HG02798 (cell line): Measurements from ENCODE around the gene CCNDBP1.
A peak's percentile ranks its signal among the peaks of the same experiment; 100 is the strongest.
"Not testable (repeated sequence)": the region's sequence is repeated elsewhere in the genome, so short reads cannot be mapped to it uniquely, and the experiment has no call there.

Experiments used
- ATAC-seq: cut with Tn5 transposase; IDR thresholded peaks from one replicate; pipeline ENCODE4 v1.9.1; 2021; ENCODE audit warnings: mild to moderate bottlenecking; ENCODE audit not compliant: unreplicated experiment, poor library complexity

The CCNDBP1 gene, protein sequence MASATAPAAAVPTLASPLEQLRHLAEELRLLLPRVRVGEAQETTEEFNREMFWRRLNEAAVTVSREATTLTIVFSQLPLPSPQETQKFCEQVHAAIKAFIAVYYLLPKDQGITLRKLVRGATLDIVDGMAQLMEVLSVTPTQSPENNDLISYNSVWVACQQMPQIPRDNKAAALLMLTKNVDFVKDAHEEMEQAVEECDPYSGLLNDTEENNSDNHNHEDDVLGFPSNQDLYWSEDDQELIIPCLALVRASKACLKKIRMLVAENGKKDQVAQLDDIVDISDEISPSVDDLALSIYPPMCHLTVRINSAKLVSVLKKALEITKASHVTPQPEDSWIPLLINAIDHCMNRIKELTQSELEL

DNA sequence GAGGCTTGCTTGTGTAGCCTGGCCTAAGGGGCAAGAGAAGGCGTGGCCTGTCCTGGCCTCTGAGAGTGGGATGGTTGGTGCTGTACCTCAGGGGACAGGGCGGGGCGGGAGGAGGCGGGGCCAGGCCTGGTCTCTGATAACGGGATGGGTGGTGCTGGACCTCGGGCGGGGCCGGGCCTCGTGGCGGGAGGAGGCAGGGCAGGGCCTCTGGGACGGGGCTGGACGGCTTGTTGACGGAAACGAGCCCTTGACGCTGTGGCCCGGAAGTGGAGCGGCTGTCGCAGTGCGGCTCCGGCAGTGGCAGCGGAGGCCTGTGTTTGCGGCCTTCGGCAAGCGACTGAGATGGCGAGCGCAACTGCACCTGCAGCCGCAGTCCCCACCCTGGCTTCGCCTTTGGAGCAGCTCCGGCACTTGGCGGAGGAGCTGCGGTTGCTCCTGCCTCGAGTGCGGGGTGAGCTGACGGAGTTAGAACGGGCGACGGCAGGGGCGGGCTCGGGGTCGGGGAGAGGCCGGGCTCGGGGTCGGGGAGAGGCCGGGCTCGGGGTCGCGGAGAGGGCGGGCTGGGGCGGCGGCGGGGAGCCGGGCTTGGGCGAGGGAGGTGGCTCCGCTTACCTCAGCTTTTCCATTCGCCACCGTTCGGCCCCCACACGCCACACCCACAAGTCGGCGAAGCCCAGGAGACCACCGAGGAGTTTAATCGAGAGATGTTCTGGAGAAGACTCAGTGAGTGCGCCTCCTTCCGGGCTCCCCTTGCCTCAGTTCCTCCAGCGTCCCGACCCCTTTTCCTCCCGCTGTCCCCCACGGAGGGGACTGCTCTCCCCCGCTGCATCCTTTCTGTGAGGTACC is at the start of gene CCNDBP1:
TSS of gene CCNDBP1 (plus strand) at position 247 of the 846 bp plus-strand sequence. CDS start at position 343, 96 bp downstream.
- peak; percentile 96 for ATAC-seq

DNA sequence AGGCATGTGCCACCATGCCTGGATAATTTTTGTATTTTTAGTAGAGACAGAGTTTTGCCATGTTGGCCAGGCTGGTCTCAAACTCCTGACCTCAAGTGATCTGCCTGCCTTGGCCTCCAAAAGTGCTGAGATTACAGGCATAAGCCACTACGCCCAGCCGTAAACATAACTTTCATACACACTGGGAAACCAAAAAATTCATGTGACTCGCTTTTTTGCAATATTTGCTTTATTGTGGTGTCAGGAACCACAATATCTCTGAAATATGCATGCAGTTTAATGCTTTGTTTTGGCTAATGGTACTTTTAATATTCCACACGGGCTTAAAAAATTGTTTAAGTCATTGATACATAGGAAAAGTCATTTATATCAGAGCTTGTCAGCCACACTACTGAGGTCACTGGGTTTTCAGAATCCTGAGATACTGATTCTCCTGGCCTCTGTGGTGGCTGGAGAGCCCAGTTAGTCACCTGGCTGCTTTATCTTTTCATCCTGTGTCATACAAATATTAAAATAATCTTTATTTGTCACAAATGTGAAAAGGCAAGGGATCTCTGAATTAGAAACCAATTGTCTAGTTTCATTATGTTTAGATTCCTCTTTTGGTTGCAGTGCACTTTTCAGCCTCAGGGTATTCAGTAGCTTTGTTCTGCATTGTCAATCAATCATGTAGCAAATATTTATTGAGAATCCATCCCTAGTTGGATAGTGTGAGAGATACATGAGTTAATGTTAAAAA is 41.8 kb upstream of the CCNDBP1 start:
- ATAC-seq, result no peak

DNA sequence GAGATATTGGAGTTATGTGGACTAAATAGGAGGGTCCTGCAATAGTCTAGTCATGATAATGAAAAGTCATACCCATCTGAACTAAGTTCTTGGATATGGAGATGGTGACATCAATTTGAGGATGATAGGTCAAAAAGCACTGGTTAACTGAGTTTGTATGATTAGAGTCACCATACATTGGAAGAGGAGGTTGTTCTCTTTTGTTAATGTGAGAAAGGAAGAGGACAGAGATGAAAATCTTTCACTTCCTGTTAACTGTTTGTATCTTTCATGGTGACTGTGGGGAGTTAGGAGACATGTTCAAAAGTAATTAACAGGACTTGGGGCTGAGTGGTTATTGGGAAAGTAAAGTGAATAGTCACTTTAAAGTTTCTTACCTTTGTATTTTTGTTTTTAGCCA is 40.7 kb upstream of the CCNDBP1 start:
- no peak for ATAC-seq

DNA sequence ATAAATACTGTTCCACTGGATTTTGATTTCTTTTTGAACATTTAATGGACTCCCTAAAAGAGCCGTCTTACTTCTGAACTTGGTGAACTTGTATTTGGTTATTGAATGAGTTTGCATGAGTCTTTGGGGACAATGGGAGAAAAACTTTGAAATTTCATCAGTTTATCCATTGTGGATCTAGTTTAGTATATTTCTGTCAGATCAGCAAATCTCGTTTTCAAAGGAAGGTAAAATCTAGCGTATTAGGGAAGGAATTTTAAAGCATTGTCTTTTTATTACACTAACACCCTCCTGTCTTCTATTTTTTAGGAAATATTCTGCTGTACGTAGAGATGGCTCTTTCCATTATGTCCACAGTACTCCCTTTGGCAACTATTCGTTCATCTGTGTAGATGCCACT is 39.0 kb upstream of the CCNDBP1 start:
- no peak for ATAC-seq

DNA sequence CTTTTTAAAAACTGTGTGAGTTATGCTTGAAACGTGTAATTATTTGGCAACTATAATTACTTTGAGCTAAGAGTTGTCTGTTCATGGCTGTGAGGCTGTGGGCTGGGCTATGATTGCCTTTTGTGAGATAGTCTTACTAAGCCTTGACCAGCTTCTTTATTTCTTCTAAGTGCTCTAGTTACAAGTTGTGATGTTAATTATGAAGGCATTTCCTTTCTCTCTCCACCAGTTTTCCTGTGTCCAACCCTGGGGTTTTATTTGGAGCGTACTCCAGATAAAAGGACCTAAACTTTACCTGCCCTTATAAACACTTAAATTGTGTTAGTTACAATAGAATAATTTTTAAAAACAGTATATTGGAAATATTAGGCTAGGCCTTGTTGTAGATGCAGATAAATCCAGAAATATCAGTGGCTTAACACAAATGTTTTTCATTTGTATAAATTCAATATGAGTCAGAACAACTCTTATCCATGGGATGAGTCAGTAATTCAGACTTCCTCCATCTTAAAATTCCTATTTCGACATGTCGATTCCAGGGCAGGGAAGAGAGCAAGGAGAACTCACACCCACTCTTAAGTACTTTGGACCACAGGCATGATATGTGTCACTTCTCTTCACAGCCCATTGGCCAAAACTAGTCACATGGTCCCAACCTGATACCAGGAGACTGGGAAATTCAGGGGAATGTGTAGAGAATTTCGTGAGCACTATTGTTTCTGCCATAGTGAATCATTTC is 34.8 kb upstream of the CCNDBP1 start:
- no peak for ATAC-seq

DNA sequence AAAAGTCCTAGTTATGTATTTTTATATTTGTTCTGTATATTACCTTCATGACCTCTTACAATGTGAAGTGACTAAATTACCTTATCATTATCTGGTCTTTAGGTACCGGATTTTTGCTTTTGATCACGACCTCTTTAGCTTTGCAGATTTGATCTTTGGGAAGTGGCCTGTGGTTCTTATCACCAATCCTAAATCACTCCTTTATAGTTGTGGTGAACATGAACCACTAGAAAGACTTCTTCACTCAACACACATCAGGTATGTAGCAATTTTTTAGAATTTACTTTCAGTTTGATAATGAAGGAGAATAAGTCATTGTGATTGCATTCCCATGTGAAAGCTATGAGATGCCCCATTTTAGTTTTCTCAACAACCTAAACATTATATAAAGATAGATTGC is 33.5 kb upstream of the CCNDBP1 start:
- ATAC-seq, result no peak

DNA sequence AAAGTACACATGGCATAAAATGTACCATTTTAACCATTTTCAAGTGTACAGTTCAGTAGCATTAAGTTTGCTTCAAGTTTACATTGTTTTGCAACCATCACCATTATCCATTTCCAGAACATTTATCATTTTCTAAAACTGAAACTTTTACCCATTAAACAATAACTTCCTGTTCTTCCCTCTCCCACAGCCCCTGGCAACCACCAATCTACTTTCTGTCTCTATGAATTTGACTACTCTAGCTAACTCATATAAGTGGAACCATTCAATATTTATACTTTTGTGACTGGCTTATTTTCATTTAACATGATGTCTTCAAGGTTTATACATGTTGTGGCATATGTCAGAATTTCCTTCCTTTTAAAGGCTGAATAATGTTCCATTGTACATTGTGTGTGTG is 31.9 kb upstream of the CCNDBP1 start:
- ATAC-seq, result no peak

DNA sequence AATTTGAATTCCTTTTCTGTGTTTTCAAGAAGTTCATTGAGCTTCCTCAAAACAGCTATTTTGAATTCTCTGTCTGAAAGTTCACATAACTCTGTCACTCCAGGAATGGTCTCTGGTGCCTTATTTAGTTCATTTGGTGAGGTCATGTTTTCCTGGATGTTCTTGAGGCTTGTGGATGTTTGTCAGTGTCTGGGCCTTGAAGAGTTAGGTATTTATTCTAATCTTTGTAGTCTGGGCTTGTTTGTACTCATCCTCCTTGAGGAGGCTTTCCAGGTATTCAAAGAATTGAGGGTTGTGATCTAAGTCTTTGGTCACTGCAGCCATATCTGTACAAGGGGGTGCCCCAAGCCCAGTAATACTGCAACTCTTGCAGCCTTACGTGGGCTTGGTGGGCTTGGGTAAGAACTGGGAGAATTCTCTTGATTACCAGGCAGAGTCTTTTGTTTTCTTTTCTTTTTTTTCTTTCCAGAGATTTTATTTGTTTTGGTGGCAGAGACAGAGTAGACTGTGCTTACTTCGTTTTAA is 19.3 kb upstream of the CCNDBP1 start:
- ATAC-seq, result no peak

DNA sequence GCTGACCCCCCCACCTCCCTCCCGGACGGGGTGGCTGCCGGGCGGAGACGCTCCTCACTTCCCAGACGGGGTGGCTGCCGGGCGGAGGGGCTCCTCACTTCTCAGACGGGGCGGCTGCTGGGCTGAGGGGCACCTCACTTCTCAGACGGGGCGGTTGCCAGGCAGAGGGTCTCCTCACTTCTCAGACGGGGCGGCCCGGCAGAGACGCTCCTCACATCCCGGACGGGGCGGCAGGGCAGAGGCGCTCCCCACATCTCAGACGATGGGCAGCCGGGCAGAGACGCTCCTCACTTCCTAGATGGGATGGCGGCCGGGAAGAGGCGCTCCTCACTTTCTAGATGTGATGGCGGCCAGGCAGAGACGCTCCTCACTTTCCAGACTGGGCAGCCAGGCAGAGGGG is 17.9 kb upstream of the CCNDBP1 start:
- ATAC-seq, result not testable (repeated sequence)

DNA sequence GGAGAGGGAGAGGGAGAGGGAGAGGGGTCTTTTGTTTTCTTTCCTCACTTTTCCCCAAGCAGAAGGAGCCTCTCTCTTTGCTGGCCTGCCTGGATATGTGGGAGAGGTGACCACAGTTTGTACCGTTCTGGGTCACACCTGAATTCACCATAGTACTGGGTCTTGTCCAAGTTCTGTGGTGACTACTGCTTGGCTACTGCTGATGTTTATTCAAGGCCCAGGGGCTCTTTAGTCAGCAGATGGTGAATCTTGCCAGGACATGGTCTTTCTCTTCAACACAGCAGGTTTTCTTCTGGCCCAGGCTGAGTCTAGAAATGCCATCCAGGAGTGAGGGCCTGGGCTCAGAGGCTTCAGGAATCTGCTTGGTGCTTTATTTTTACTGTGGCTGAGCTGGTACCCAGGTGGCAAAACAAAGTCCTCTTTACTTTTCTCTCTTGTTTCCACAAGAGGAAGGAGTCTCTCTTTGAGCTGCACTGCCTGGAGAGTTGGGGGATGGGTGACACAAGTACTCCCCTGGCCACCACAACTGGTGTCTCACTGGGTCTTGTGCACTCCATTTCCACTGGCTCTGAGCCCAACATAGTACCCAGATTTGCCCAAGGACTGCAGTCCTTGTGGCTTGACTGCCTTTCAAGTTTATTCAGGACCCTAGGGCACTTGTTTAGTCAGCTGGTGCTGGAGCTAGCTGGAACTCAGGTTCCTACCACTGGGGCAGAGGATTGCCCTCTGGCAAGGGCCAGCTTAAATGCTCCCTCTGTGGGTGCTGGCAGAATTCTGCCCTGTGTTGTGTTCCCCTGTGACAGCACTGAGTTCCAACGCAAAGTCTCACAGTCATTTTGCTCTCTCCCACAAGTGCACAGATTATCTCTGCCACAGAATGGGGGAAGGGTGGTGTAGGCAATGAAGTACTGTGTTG is 16.8 kb upstream of the CCNDBP1 start:
- no peak for ATAC-seq

DNA sequence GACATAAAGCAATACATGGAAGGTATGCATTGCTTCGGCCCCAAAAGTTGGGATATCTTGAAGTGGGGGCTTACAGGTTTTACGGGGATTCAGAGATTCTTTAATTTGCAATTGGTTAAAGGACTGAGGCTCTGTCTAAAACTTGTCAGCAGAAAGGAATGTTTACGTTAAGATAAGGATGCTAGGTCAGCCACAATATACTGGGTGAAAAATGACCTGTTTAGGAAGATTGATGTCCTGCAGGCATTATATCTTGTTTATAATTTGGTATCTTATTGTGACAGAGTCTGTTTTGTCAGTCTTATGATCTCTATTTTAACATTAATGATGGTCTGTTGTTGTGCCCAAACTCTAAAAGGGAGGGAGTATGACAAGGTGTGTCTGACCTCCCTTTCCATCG is 15.3 kb upstream of the CCNDBP1 start:
- ATAC-seq, result no peak

DNA sequence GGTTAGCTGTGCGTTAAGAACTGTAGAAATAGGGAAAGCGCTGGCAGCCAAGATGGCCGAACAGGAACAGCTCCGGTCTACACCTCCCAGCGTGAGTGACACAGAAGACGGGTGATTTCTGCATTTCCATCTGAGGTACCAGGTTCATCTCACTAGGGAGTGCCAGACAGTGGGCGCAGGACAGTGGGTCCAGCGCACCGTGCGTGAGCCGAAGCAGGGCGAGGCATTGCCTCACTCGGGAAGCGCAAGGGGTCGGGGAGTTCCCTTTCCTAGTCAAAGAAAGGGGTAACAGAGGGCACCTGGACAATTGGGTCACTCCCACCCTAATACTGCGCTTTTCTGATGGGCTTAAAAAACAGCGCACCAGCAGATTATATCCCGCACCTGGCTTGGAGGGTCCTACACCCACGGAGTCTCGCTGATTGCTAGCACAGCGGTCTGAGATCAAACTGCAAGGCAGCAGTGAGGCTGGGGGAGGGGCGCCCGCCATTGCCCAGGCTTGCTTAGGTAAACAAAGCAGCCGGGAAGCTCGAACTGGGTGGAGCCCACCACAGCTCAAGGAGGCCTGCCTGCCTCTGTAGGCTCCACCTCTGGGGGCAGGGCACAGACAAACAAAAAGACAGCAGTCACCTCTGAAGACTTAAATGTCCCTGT is 9.4 kb upstream of the CCNDBP1 start:
- ATAC-seq, result not testable (repeated sequence)

DNA sequence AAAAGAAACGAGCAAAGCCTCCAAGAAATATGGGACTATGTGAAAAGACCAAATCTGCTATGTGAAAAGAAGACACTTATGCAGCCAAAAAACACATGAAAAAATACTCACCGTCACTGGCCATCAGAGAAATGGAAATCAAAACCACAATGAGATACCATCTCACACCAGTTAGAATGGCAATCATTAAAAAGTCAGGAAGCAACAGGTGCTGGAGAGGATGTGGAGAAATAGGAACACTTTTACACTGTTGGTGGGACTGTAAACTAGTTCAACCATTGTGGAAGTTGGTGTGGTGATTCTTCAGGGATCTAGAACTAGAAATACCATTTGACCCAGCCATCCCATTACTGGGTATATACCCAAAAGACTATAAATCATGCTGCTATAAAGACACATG is 8.1 kb upstream of the CCNDBP1 start:
- ATAC-seq, result not testable (repeated sequence)

DNA sequence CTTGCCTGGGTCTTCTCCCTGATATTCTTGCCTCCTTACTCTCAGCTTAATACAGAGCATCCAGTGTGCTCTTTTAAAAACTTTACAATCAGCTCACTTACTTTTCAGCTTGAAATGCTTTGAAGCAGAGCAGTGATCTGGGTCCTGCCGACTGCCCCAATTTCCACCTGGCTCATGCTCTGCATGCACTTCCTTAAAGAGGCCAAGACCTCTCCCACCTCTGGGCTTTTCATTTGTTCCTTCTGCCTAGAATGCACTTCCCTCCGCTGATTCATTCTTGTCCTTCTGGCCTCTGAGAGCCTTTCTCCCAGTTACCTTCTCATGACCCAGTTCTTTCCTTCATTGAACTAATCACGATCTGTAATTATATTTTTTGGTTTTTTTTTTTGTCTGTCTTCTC is 1.9 kb upstream of the CCNDBP1 start:
- ATAC-seq, result no peak

DNA sequence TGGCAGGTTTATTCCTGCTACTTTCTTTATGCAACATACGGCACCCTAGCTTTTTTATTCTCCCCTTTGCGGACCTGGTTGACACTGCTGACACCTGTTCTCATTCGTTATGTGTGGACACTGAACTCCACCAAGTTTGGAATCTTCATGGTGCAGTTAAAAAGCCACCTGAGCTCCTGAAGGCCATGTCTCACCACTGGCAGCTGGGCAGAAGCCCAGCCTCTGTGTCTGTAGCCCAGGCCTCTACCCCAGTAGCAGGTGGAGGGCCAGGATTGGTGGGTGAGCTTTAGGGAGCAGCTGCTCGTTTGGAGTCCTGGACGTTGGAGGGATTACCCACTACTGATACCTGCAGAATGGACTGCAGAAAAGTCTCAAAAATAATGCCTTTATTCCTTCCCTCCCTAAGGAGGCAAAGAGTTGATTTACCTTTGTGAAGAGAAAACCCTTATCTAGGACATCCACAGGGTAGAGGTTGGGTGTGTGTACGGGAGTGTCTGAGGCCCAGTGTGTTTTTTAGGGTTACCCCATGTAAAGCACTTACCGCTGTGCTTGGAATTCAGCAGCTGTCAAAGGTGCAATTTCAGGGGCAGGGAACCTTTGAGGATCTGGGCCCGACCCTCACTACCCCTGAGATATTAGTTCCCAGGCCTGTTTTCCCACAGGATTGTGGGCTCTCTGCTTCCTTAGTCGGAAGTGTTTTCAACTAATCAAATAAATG is 637 bp upstream of the CCNDBP1 start:
- no peak for ATAC-seq

DNA sequence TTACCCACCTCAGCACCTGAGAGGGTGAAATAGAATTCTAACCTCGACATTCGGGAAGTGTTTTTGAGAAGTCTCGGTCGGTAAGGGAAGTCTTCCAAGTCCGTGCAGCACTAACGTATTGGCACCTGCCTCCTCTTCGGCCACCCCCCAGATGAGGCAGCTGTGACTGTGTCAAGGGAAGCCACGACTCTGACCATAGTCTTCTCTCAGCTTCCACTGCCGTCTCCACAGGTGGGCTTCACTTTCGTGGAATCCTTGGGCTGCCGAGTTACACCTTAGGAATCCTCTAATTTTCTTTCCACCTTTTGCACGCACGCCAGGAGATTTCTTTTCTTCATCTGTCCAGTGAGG is 775 bp downstream of the CCNDBP1 start:
- peak; percentile 9 for ATAC-seq

DNA sequence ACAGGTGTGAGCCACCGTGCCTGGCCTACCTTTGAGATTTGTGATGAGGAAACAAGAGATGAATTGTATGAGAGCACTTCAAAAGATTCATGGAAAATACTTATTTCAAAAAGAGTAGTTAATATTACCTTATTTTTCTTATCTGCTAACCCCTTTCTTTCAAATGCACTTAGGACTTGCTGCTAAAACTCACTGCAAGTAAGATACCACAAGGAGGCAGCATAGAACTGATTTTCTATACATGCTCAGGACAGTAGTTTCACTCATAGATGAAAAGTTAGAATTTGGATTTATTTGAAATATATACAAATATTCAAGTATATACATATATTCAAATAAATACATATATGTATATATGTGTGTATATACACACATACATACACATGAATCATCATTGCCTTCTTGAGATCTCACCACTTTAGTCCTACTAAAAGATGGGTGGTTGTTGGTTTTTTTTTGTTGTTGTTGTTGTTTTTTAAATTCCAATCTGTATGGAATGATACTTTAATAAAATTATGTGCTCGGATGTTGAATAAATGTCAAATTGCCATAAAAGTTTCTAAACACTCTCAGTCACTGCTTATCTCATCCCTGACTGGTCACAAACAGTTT is 2.4 kb downstream of the CCNDBP1 start:
- ATAC-seq, result no peak

DNA sequence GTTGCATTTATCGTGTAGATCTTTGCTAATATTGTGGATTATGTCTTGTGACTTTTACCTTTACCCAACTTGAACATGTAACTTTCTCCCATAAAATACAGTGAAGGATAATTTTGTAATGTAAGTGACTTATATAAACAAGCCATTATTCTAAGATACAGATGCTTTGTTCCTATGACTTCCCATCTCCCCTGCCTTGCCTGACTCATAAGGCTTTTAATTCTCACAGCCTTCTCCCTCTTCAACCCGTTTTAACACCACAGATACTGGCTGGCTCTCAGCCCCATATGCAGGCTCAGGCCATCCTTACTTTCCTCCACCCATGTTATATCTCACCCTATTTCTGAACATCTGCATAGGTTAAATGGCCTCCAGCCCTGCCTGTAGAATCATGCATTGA is 4.1 kb downstream of the CCNDBP1 start:
- ATAC-seq, result no peak
